Activated CD4-positive, alpha-beta T cell treated with anti-CD3 and anti-CD28 coated beads for 48 hours (primary cell): Measurements from ENCODE around the gene ARRB2.
A peak's percentile ranks its signal among the peaks of the same experiment; 100 is the strongest.
"Not testable (repeated sequence)": the region's sequence is repeated elsewhere in the genome, so short reads cannot be mapped to it uniquely, and the experiment has no call there.

Experiments
- DNase-seq: peaks from one replicate; pipeline ENCODE4 v3.0.0-alpha.2; 2020

ARRB2 gene

DNA sequence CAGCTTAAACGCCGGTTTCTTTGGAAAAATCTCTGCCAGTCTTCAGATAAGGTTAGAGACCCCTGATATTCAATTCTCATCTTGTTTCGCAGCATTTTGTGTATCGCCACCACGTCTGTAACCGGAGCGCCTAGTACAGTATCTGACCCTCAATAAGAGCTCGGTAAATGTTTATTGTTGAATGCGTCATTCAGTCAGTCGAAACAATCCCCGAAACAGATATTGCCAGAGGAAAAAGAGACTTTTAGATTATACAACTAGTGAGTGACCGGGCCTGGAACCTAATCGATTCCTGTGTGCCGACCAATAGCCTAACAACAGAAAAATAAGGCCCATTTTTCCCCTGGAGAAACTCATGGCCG, 7.1 kb upstream of the ARRB2 start:
- DNase-seq = no peak

DNA sequence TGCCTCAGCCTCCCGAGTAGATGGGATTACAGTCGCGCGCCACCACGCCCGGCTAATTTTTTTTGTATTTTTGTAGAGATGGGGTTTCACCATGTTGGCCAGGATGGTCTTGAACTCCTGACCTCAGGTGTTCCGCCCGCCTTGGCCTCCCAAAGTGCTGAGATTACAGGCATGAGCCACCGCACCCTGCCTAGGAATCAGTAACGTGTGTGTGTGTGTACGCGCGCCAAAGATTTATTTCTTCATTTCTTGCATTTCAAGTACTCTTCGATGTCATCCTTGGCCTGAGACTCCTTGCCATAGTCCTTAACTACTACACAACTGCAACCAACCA, 5.9 kb upstream of the ARRB2 start:
- DNase-seq = not testable (repeated sequence)

DNA sequence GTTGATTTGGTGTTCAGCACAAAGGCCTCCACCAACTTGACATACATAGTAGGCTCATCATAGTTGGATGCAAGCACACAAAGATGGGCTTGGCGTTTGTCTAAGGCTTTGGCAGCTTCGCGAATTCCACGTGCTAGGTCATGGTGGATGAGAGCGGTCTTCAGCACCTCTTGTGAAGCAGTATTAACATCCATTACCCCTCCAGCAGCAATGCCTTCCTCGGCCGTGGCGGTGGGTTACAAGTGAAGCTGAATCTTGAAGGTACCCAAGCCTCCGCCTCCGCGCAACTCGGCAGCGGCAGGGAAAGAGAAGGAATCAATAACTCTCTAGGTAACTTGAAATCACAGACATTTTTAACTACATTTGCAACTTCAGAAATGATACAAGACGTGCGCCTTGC, 5.4 kb upstream of the ARRB2 start:
- no peak for DNase-seq

DNA sequence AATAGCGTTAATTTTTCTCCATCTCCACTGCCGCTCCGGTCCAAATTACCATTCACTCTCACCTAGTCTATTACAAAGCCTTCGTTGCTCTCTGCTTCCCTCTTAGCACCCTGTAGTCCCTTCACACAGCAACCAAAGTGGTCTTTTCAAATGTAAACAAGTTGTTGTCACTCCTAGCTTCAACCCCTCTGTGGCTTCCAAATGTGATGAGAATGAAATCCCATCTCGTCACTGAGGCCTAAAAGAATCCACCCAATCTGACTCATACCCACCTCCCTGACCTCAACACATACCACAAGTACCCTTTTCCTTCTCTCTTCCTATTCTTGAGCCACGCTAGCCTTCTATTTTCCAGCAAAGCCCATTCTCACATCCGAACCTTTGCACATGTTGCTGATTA, 4.3 kb upstream of the ARRB2 start:
- no peak for DNase-seq

DNA sequence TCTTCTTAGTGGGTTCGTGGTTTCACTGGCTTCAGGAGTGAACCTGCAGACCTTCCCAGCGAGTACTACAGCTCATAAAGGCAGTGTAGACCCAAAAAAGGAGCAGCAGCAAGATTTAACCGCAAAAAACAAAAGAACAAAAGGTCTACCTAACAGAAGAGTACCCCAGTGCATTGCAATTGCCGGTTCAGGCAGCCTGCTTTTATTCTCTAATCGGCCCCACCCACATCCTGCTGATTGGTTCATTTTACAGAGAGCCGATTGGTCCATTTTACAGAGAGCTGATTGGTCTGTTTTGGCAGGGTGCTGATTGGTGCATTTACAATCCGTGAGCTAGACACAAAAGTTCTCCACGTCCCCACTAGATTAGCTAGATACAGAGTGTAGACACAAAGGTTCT, 2.0 kb upstream of the ARRB2 start:
- DNase-seq = peak; percentile 79

DNA sequence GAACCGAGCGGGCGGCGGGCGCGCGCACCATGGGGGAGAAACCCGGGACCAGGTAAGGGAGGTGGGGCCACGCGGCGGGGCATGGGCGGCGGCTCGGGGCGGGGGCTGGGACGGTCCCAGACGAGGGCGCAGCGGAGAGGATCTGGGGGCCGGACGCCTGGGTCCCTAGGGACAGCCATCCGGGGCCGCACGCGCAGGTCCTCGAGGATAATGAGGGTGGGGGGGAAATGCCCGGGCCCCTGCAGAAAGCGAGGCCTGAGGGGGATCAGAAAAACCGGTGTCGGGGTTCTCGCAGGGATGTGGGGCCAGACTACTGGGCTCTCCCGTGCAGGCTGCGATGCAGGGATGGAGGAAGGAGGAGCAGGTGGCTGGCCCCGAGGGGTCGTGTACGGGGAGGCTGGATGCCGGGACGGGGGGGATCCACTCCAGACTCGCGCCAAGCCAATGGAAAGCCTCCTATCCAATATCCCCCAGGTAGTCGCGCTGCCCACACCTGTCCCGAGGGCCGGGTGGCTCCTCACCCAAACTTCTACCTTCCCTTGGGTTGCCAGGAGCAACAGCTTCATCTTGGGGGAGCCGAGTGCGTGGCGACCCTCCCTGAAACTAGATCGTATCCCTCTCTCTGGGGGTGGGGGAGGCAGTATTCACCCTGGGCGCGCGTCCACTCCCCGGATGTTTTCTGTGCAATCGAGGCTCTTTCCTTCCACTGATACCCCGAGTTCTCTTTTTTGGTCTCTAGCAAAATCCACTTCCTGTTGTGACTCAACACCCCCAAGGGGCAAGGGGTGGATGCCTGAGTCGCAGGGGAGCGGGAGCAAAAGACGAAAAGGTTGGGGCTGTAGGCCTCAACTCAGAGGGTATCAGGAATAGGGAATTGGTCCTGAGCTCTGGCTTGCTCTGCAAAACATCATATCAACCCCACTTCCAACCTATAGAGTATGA, 532 bp downstream of the ARRB2 start:
- DNase-seq = peak; percentile 62

DNA sequence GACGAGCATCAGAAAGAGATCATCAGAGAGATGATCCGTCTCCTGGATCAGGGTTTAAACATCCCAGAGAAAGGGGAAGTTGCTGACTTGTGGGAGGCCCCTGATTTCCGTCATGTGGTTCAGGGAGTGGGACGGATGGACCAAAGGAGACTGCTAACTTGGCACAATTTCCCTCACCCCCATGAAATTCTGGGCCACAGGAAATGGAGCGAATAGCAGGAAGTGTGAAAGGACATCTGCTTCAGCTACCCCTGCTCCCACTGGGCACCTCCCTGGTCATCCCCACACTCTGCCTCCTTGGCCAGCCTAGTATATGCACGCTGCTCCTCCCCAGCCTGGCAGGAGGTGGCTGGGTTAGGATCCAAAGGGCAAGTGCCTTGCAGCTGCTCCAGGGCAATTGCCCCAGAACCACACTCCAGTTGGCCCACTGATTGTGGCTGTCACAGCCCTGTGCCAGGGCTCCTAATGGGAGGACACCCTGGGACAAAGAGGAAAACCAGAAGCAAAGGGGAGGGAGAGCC, 1.3 kb downstream of the ARRB2 start:
- no peak for DNase-seq

DNA sequence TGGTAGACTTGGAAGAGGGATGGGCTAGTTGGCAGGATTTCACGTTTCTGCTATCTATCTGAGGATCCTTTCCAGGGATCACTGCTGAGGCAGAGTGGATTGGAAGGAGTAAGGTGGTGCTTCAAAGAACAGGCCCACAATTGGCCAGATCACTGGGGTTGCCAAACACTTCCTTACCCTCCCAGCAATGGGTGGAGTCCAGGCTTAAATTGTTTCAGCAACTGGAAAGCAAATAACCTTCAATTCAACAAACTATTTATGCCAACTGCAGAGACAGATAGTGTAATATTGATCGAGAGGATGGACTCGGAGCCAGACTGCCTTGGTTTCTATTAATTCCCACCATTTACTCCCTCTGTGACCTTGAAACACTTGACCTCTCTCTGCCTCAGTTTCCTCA, 2.1 kb downstream of the ARRB2 start:
- DNase-seq = no peak

DNA sequence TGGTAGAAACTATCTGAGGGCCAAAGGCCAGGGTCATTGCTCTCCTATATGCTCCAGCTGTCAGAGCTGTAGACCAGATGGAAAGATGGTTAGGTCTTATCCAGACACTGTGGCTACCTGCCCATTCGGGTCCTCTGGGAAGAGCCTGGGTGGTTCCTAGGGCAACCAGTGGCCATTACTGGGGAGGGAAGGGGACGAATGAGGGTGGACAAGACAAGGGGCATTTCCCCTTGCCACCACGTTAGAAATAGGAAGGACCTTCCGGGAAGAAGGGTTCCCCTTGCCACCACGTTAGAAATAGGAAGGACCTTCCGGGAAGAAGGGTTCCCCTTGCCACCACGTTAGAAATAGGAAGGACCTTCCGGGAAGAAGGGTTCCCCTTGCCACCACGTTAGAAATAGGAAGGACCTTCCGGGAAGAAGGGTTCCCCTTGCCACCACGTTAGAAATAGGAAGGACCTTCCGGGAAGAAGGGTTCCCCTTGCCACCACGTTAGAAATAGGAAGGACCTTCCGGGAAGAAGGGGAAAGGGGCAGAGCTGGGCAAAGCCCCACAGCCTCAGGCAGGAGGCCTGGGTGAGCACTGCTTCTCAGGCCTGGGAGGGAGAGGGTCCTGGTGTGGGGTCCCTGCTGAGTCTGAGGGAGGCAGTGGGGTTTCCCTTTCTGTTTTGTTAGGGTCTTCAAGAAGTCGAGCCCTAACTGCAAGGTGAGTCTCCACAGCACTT, 4.1 kb downstream of the ARRB2 start:
- not testable (repeated sequence) for DNase-seq

DNA sequence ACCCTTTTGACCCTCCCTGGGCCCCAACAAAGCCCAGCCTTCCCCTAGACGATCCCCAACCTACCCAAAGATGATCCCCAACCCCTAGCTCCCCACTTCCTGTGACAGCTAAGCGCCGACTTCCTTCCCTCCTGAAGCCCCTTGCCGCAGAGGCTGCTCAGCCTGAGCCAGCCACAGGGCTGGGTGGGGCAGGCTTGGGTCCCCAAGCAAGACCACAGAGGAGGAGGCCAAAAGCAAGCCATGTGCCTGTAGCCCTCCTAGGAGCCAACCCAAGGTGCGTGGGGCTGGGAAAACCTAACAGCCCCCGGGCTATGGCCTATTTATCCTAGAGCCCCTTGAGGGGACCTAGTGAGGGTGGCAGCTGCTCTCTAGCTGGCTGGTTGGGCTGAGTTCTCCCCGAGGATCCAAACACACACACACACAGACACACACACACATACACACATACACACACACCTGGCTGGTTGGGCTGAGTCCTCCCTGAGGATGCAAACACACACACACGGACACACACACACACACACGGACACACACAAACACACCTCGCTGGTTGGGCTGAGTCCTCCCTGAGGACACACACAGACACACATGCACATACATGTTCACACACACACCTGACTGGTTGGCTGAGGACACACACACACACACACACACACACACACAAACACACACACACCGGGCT, 4.8 kb downstream of the ARRB2 start:
- DNase-seq = no peak

DNA sequence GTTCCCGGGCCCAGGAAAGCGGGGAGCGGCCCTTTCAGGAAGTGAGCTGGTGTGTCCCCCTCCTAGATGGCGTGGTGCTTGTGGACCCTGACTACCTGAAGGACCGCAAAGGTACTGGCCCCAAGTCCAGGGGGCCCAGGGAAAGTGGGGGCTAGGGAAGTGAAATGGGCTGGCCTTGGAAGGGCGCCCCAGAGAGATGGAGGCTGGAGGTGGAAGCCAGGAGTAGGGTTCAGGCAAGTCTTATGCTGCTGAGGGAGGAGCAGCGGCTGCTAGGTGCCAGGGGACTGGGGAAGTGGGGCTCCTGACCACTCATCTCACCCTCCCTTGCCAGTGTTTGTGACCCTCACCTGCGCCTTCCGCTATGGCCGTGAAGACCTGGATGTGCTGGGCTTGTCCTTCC, 5.6 kb downstream of the ARRB2 start:
- no peak for DNase-seq

DNA sequence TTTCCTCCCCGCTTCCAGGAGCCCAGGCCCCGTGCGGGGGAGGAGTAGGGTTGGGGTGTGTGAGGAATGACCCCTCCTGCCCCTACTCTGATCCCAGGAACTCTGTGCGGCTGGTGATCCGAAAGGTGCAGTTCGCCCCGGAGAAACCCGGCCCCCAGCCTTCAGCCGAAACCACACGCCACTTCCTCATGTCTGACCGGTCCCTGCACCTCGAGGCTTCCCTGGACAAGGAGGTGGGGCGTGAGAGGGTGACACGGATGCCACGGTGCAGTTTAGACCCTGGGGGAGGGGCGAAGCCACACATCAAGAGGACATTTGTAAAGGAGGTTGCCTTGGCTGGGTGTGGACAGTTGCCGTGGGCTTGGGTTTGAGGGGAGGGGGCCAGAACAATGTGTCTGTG, 7.4 kb downstream of the ARRB2 start:
- no peak for DNase-seq

DNA sequence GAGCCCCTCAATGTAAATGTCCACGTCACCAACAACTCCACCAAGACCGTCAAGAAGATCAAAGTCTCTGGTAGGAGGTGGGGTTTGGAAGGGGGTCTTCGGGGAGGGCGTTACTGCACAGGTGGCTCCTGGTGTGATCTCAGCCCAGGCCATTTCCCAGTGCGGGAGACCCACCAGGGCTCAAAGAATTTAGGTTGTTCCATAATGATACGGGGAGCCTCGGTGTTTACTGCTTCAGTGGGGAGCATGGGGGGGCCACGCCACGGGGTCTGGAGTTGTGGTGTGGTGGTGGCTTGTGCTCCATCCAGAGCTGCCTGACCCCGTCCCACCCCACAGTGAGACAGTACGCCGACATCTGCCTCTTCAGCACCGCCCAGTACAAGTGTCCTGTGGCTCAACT, 7.8 kb downstream of the ARRB2 start:
- no peak for DNase-seq

DNA sequence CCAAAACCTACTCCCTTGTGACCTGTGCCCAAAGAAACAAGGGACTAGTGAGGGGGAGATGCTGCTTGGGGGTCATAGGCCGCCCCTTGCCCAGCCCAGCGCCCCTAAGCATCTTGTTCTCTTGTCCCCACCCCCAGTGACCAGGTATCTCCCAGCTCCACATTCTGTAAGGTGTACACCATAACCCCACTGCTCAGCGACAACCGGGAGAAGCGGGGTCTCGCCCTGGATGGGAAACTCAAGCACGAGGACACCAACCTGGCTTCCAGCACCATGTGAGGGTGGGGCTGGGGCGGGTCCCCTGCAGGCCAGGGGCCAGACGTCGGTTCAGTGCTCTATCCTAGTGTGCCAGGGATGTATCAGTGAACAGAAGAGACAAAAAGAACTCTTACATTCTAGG, 8.7 kb downstream of the ARRB2 start:
- DNase-seq = no peak

DNA sequence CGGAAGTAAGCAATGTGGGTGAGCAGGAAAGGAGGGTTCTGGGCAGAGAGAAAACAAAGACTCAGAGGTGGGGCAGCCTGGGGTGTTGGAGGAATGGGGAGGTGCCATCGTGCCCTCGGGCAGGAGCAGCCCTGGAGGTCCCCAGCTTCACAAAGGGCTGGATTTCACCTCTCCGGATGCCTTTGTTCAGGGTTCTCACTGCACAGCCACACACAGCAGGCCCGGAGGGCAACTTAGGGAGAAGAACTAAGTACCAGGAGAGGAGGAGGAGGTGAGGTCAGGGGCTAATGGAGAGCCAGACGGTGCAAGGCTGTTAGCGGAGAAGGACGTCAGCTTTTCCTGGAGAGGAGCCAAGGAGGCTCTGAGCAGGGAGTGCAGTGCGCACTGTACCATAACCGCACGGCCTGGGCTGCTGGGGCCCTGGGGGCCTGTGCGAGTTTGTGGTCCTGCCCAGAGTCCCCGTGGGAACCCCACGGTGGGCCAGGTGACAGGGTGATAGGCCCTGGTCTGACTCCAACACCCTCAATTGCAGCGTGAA, 9.3 kb downstream of the ARRB2 start:
- DNase-seq = no peak

DNA sequence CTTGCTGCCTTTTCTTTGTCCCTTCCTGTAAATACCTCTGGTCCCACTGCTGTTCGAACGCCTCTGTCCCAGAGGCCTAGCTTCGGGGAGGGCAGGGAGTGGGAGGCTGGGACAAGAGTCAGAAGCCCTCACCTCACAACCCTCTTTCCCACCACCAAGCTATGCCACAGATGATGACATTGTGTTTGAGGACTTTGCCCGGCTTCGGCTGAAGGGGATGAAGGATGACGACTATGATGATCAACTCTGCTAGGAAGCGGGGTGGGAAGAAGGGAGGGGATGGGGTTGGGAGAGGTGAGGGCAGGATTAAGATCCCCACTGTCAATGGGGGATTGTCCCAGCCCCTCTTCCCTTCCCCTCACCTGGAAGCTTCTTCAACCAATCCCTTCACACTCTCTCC, 10.4 kb downstream of the ARRB2 start:
- DNase-seq = no peak

DNA sequence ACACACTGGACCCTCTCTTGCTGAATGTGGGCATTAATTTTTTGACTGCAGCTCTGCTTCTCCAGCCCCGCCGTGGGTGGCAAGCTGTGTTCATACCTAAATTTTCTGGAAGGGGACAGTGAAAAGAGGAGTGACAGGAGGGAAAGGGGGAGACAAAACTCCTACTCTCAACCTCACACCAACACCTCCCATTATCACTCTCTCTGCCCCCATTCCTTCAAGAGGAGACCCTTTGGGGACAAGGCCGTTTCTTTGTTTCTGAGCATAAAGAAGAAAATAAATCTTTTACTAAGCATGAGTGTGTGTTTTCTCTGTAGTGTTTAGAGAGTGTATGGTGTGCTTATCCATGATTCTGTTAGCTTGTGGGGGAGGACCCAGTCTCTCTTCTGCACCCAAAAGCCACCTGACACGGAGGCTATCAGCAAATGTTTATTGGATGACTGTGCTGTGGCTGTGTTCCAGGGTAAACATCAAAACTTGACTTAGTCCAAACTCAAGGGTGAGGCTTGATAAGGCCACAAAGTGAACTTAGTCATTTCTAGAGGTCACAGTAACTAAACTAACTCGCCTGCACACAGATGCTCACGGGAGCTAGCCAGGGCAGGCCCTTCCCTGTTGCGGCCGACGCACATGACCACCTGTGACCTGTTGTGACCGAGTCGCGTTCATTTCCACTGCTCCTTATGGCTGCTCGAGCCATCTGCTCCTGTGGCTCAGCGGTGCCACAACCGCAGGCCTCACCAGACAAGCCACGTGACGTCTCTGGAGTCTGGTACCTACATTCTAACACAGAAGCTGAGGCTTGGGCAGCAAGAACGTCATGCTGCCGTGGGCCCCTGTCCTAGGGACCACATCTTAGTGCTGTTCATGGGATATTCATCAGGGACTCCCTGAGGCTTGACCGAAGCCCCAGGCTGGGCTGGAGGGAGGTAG, 11.0 kb downstream of the ARRB2 start:
- no peak for DNase-seq

DNA sequence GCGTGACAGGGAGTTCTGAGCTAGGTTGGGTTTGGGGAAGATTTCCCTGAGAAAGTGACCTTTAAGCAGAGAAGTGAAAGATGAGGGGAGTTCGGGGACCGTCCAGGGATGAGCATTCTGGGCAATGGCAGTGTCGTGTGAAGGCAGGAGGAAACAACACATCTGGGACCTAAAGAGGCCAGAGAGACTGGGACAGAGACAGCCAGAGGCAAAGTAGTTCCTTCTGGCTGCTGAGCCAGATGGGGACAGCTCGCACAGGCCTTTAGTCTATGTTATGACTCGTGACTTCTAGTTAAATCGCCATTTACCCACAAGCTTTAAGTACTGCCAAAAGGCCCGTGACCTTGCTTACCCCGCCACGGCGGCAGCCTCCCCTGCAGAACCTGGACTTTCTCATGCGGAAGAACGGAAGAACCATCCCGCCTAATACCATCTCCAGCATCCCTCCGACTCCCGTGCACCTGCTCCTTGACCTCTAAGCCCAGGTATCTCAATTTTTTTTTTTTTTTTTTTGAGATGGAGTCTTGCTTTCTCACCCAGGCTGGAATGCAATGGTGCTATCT, 12.3 kb downstream of the ARRB2 start:
- no peak for DNase-seq

DNA sequence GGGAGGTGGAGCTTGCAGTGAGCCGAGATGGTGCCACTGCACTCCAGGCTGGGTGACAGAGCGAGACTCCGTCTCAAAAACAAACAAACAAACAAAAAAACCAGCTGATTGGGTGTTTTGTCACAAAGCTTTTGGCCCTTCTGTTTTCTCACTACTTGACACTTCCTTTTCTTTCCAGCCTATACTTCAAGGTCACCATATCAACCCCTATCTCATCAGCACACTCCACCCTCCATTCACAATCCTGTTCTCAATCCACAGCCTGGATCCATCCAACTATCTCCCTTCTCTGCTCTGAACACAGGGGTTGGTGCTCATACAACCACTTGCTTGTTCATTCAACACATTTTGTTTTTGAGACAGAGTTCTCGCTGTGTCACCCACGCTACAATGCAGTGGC, 14.2 kb downstream of the ARRB2 start:
- DNase-seq = no peak

DNA sequence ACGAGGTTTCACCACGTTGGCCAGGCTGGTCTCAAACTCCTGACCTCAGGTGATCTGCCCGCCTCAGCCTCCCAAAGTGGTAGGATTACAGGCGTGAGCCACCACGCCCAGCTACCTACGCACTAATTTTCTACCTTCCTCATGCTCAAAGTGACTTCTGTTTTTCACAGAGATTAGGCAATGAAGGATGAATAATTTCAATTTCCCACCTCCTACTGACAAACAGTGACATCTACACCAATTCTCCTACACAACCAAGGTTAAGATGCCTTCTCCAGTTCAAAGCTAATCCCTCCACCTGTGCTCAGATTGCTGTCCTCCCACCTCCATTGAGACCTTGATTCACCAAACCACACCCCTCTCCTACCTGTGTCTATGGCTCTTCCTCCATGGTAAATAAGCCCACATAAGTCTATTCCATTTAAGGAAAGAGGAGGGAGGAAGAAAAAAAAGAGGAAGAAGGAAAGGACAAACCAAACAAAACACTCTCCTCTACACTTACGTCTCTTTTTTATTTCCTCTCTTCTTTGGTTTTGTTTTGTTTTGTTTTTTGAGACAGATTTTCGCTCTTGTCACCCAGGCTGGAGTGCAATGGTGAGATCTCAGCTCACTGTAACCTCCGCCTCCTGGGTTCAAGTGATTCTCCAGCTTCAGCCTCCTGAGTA, 15.3 kb downstream of the ARRB2 start:
- no peak for DNase-seq

DNA sequence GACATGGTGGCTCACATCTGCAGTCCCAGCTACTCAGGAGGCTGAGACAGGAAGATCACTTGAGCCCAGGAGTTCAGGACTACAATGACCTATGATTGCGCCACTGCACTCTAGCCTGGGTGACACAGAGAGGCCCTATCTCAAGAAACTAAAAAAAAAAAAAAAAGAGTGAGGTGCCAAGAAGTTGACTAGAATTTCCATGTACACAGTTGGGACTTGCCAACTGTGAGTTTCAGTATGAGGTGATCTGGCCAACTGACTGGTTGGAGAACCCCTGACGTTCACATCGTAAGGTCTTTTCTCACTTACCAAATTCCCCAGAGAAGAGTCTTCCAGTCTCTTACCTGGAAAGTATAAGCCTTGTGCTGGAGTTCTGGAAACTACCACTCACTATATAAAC, 17.7 kb downstream of the ARRB2 start:
- DNase-seq = peak; percentile 45
